HG02759 (cell line): ENCODE data around the gene LRRC4B.

Experiments used
- ATAC-seq: cut with Tn5 transposase; IDR thresholded peaks from one replicate; pipeline ENCODE4 v1.9.1; 2021; ENCODE audit warnings: mild to moderate bottlenecking, moderate library complexity; ENCODE audit not compliant: unreplicated experiment

The LRRC4B gene

GRCh38 chr19:50509366-50509765 lies 58.9 kb downstream of the LRRC4B start:
- no peak for ATAC-seq

- no peak for ATAC-seq
These were observed 59.4 kb downstream of the LRRC4B start for GRCh38 chr19:50508843-50509190.

GRCh38 chr19:50507376-50507775 lies 60.9 kb downstream of the LRRC4B start:
- ATAC-seq = no peak

- no peak for ATAC-seq
These were observed 61.5 kb downstream of the LRRC4B start for GRCh38 chr19:50506700-50507099.

GRCh38 chr19:50505856-50506611 lies 62.2 kb downstream of the LRRC4B start:
- ATAC-seq = no peak

GRCh38 chr19:50501568-50502475 lies 66.4 kb downstream of the LRRC4B start:
- no peak for ATAC-seq

GRCh38 chr19:50501186-50501567 lies 67.1 kb downstream of the LRRC4B start:
- no peak for ATAC-seq

GRCh38 chr19:50500753-50501151 lies 67.5 kb downstream of the LRRC4B start:
- no peak for ATAC-seq

- ATAC-seq = no peak
These were observed 68.0 kb downstream of the LRRC4B start for GRCh38 chr19:50500060-50500752.

GRCh38 chr19:50498219-50499056 lies 69.8 kb downstream of the LRRC4B start:
- ATAC-seq = no peak

GRCh38 chr19:50497022-50497405 lies 71.2 kb downstream of the LRRC4B start:
- no peak for ATAC-seq

GRCh38 chr19:50496189-50497021 lies 71.8 kb downstream of the LRRC4B start:
- ATAC-seq = no peak

- ATAC-seq = no peak
These were observed 73.2 kb downstream of the LRRC4B start for GRCh38 chr19:50495020-50495531.

GRCh38 chr19:50494186-50495019 lies 73.8 kb downstream of the LRRC4B start:
- no peak for ATAC-seq

GRCh38 chr19:50493171-50493570 lies 75.1 kb downstream of the LRRC4B start:
- ATAC-seq = no peak

- no peak for ATAC-seq
These were observed 75.8 kb downstream of the LRRC4B start for GRCh38 chr19:50492303-50493052.

- ATAC-seq = no peak
These were observed 77.2 kb downstream of the LRRC4B start for GRCh38 chr19:50490991-50491472.

GRCh38 chr19:50490411-50490811 lies 77.8 kb downstream of the LRRC4B start:
- ATAC-seq = no peak
